ENCODE data around the gene PAEP.

PAEP gene

DNA sequence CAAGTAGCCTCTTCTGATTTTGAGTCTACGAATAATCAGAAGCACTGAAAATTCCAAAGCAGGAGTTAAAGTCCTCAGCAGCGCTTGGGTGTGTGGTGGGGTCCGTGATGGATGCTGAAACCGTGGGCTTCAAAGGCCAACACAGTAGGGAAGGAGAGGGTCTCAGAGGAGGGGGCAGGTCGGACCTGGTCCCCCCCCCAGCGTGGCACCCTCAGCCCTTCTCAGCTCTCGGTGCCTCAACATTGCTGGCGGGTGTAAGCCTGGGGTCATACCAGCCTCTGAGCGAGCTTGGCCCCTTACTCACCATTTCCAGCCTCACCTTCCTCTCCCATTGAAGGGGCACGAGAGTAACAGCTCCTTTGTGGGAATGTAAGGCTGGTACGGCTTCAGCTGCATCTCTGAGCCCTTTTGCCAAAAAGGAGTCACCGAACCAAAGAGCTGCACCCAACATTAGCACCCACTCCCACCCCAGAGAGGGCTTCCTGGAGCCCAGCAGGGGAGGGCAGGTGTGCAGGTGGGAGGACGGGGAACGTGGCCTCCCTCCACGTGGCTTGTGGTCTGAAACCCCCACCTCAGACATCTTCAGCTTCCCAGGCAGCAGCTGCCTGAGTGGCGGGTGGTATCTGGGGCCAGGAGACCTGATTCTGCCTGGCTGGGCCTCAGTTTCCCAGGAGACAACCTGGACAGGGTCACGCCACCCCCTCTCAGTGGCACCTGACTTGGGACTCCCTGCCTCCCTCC lies 47.0 kb upstream of the PAEP start:
- H3K4me1 ChIP-seq (ENCODE audit: control insufficient read depth, low read depth, low read length): no peaks in the 10 kb centered on the region
- no peak overlapping the region for H3K4ac ChIP-seq (ENCODE audit: low read depth, low read length)
- no peak overlapping the region for H3K18ac ChIP-seq (ENCODE audit: low read length)
- H3K4me2 ChIP-seq (ENCODE audit: low read length): no peak overlapping the region
- no peak overlapping the region for H2BK120ac ChIP-seq (ENCODE audit: low read depth, low read length)
- WGBS (ENCODE audit: extremely low coverage, insufficient coverage, low lambda C conversion rate): no CpG with 5 or more reads among the region's 17 CpGs
- no peak overlapping the region for H3K4me3 ChIP-seq (ENCODE audit: low read length)
- H3K79me1 ChIP-seq (ENCODE audit: low read length): no peaks in the 10 kb centered on the region
- H4K8ac ChIP-seq (ENCODE audit: low read depth, low read length): no peak overlapping the region
- no peaks in the 10 kb centered on the region for H3K79me2 ChIP-seq (ENCODE audit: control insufficient read depth, insufficient read depth, low read length)
- no peak overlapping the region for H3K27ac ChIP-seq (ENCODE audit: low read depth, low read length)
- H3K9ac ChIP-seq (ENCODE audit: low read length): no peak overlapping the region
- H4K5ac ChIP-seq (ENCODE audit: low read length): no peak overlapping the region
- no peaks in the 10 kb centered on the region for H3K27me3 ChIP-seq (ENCODE audit: insufficient read depth, low read length, poor library complexity)
- no peaks in the 10 kb centered on the region for H3K36me3 ChIP-seq (ENCODE audit: control insufficient read depth, insufficient read depth, low read length)
- no peak overlapping the region for H2AK5ac ChIP-seq (ENCODE audit: low read length)
- no peak overlapping the region for H3K23ac ChIP-seq (ENCODE audit: low read length)
- H2BK5ac ChIP-seq (ENCODE audit: low read length): no peak overlapping the region
- no peak overlapping the region for H2BK15ac ChIP-seq (replicated peaks; ENCODE audit: low read depth)
- H3K56ac ChIP-seq (ENCODE audit: low read length): no peak overlapping the region
- no peak for DNase-seq

DNA sequence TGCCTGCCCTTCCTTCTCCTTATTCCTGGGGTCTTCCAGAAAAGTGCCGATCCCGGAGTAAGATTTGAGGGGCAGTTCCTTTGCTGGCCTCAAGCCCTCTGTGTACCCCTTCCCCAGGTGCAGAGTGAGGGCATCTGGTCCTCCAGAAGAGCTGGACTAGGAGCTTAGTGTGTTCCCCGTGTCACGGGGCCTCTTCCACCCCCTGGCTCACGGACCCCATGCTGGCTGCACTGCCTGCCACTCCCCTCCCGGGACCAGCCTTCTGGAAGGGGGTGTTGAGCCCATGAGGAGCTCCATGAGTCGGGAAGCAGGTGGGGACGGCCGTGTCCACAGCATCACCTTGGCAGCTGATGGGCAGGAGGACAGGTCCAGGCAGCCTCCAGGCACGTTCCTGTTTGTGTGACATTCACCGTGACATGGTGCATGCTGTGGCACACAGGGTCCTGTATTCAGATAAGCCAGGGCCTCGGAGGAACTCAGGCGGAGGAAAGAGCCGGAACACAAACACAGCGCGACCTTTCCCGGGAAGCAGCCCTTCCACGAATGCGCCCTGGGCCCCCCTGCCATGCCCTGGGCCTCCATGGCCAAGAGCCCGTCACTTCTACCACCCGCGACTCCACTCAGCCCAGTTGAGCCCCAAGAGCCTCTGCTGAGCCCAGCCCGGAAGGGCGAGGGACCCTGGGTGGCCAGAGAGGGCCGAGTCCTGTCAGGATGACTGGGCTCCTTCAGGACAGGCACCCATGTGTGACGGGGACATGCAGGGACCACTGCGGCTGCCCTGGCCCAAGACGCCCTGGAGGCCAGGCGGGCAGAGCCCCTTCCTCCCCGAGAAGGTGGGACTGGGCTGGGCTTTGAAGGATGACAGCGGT lies 46.2 kb upstream of the PAEP start:
- no CpG with 5 or more reads among the region's 31 CpGs for WGBS (ENCODE audit: extremely low coverage, insufficient coverage, low lambda C conversion rate)
- Histone ChIP-seq H3K4me3 (ENCODE audit: low read length) (no peak overlapping the region), H3K23ac (ENCODE audit: low read length) (no peak overlapping the region), H3K4me2 (ENCODE audit: low read length) (no peak overlapping the region), H3K4ac (ENCODE audit: low read depth, low read length) (no peak overlapping the region), H3K27me3 (ENCODE audit: insufficient read depth, low read length, poor library complexity) (no peaks in the 10 kb centered on the region), H3K4me1 (ENCODE audit: control insufficient read depth, low read depth, low read length) (no peaks in the 10 kb centered on the region), H3K36me3 (ENCODE audit: control insufficient read depth, insufficient read depth, low read length) (no peaks in the 10 kb centered on the region), H3K18ac (ENCODE audit: low read length) (no peak overlapping the region), H2BK15ac (replicated peaks; ENCODE audit: low read depth) (no peak overlapping the region), H3K79me1 (ENCODE audit: low read length) (no peaks in the 10 kb centered on the region), H4K5ac (ENCODE audit: low read length) (no peak overlapping the region), H2BK120ac (ENCODE audit: low read depth, low read length) (no peak overlapping the region), H3K9ac (ENCODE audit: low read length) (no peak overlapping the region), H3K56ac (ENCODE audit: low read length) (no peak overlapping the region), H2AK5ac (ENCODE audit: low read length) (no peak overlapping the region), H4K8ac (ENCODE audit: low read depth, low read length) (no peak overlapping the region), H2BK5ac (ENCODE audit: low read length) (no peak overlapping the region), H3K79me2 (ENCODE audit: control insufficient read depth, insufficient read depth, low read length) (no peaks in the 10 kb centered on the region), H3K27ac (ENCODE audit: low read depth, low read length) (no peak overlapping the region)
- DNase-seq: no peak

DNA sequence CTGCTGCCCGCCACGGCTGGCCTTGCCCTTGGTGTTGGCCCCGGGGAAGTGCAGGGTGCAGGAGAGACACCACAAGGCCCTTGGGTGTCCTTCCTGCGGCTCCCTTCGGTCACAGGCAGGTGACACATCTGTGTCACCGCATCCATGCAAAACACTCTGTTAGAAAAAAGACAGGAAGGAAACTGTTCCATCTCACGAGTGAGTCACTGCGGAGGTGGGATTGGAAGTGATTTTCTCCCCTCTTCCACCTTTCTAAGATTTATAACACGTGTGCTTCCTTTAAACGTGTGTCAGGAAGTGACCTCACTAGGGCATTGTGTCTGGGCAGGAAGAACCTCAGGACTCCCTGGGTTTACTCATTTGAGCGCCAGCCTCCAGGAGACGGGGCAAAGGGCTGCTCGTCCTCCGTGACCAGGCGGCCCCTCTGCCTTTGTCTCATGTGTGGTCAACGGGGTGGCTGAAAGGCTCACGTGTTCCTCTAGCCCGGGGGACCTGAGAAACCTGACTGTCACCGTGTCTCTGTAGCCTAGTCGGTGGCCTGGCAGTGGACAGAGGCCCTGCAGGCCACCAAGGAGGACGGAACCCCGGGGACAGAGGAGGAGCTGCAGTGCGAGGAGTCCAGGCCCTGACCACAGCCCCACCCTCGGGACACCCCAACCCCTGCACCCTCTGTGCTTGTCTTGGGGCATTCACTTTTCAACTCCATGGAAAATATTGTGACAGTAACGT lies 45.3 kb upstream of the PAEP start:
- no peak overlapping the region for H4K8ac ChIP-seq (ENCODE audit: low read depth, low read length)
- no peak overlapping the region for H2AK5ac ChIP-seq (ENCODE audit: low read length)
- no peak overlapping the region for H3K18ac ChIP-seq (ENCODE audit: low read length)
- no peaks in the 10 kb centered on the region for H3K79me1 ChIP-seq (ENCODE audit: low read length)
- no peaks in the 10 kb centered on the region for H3K4me1 ChIP-seq (ENCODE audit: control insufficient read depth, low read depth, low read length)
- H3K27ac ChIP-seq (ENCODE audit: low read depth, low read length): no peak overlapping the region
- H3K36me3 ChIP-seq (ENCODE audit: control insufficient read depth, insufficient read depth, low read length): no peaks in the 10 kb centered on the region
- no peak for DNase-seq
- no peak overlapping the region for H3K4me2 ChIP-seq (ENCODE audit: low read length)
- H3K9ac ChIP-seq (ENCODE audit: low read length): no peak overlapping the region
- no peaks in the 10 kb centered on the region for H3K79me2 ChIP-seq (ENCODE audit: control insufficient read depth, insufficient read depth, low read length)
- H2BK15ac ChIP-seq (replicated peaks; ENCODE audit: low read depth): no peak overlapping the region
- H3K23ac ChIP-seq (ENCODE audit: low read length): no peak overlapping the region
- H4K5ac ChIP-seq (ENCODE audit: low read length): no peak overlapping the region
- no peak overlapping the region for H3K4me3 ChIP-seq (ENCODE audit: low read length)
- no peak overlapping the region for H3K4ac ChIP-seq (ENCODE audit: low read depth, low read length)
- no peak overlapping the region for H3K56ac ChIP-seq (ENCODE audit: low read length)
- WGBS (ENCODE audit: extremely low coverage, insufficient coverage, low lambda C conversion rate): no CpG with 5 or more reads among the region's 25 CpGs
- H2BK5ac ChIP-seq (ENCODE audit: low read length): no peak overlapping the region
- H2BK120ac ChIP-seq (ENCODE audit: low read depth, low read length): no peak overlapping the region
- no peaks in the 10 kb centered on the region for H3K27me3 ChIP-seq (ENCODE audit: insufficient read depth, low read length, poor library complexity)

DNA sequence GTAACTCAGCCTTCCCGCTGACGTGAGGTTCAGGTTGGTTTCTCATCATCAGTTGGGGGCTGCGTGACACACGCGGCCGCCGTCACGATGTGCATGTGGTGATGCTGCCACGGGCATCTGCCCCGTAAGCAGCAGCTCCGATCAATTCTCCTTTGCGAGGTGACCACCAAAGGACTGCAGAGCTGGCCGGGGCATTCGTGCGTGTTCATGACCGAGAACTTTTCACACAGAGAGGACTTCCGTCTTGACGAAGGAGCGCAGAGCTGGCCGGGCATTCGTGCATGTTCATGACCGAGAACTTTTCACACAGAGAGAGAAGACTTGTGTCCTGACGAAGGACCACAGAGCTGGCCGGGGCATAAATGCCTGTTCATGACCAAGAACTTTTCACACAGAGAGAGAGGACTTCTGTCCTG lies 44.1 kb upstream of the PAEP start:
- H3K23ac ChIP-seq (ENCODE audit: low read length): no peak overlapping the region
- H3K18ac ChIP-seq (ENCODE audit: low read length): no peak overlapping the region
- no peaks in the 10 kb centered on the region for H3K27me3 ChIP-seq (ENCODE audit: insufficient read depth, low read length, poor library complexity)
- H4K8ac ChIP-seq (ENCODE audit: low read depth, low read length): no peak overlapping the region
- no peak overlapping the region for H2AK5ac ChIP-seq (ENCODE audit: low read length)
- H3K9ac ChIP-seq (ENCODE audit: low read length): no peak overlapping the region
- no peak overlapping the region for H3K4ac ChIP-seq (ENCODE audit: low read depth, low read length)
- no CpG with 5 or more reads among the region's 24 CpGs for WGBS (ENCODE audit: extremely low coverage, insufficient coverage, low lambda C conversion rate)
- no peak overlapping the region for H4K5ac ChIP-seq (ENCODE audit: low read length)
- no peaks in the 10 kb centered on the region for H3K79me1 ChIP-seq (ENCODE audit: low read length)
- H2BK120ac ChIP-seq (ENCODE audit: low read depth, low read length): no peak overlapping the region
- H2BK15ac ChIP-seq (replicated peaks; ENCODE audit: low read depth): no peak overlapping the region
- no peak for DNase-seq
- H3K56ac ChIP-seq (ENCODE audit: low read length): no peak overlapping the region
- no peak overlapping the region for H3K4me3 ChIP-seq (ENCODE audit: low read length)
- no peak overlapping the region for H3K27ac ChIP-seq (ENCODE audit: low read depth, low read length)
- no peaks in the 10 kb centered on the region for H3K4me1 ChIP-seq (ENCODE audit: control insufficient read depth, low read depth, low read length)
- no peak overlapping the region for H3K4me2 ChIP-seq (ENCODE audit: low read length)
- H3K79me2 ChIP-seq (ENCODE audit: control insufficient read depth, insufficient read depth, low read length): no peaks in the 10 kb centered on the region
- no peak overlapping the region for H2BK5ac ChIP-seq (ENCODE audit: low read length)
- no peaks in the 10 kb centered on the region for H3K36me3 ChIP-seq (ENCODE audit: control insufficient read depth, insufficient read depth, low read length)

DNA sequence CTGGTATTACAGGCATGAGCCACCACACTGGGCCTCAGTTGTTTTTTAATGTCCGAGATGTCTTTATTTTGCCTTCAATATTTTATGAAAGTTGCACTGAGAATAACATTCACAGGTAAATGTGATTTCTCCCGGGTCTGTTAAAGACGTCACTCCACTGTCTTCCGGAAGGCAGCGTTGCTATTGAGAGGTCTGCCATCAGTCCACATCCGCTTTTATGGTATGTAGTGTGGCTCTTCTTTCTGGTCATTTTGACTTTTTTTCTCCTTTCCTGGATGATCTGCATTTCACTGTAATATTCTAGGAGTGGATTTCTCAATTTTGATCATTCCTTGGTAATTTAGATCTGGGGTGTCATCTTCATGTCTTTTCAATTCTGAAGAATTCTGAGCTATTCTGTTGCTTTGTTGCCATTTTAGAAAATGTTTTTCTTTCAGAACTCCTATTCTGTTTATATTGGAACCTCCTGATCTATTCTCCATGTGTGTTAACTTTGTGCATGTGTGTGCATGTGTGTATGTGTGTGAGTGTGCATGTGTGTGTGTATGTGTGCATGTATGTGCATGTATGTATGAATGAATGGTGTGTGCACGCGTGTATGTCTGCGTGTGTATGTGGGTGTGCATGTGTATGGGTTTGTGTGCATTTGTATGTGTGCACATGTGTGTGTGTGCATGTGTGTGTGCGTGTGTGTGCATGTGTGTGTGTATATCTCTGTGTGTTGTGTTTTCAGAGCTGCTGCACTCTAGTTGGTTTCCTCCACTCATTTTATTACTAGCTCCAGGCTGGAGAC lies 42.2 kb upstream of the PAEP start:
- Histone ChIP-seq H3K4me3 (ENCODE audit: low read length) (no peak overlapping the region), H3K27me3 (ENCODE audit: insufficient read depth, low read length, poor library complexity) (no peaks in the 10 kb centered on the region), H3K27ac (ENCODE audit: low read depth, low read length) (no peak overlapping the region), H2BK15ac (replicated peaks; ENCODE audit: low read depth) (no peak overlapping the region), H3K18ac (ENCODE audit: low read length) (no peak overlapping the region), H3K79me2 (ENCODE audit: control insufficient read depth, insufficient read depth, low read length) (no peaks in the 10 kb centered on the region), H4K5ac (ENCODE audit: low read length) (no peak overlapping the region), H4K8ac (ENCODE audit: low read depth, low read length) (no peak overlapping the region), H3K9ac (ENCODE audit: low read length) (no peak overlapping the region), H3K79me1 (ENCODE audit: low read length) (no peaks in the 10 kb centered on the region), H2AK5ac (ENCODE audit: low read length) (no peak overlapping the region), H3K36me3 (ENCODE audit: control insufficient read depth, insufficient read depth, low read length) (no peaks in the 10 kb centered on the region), H3K4ac (ENCODE audit: low read depth, low read length) (no peak overlapping the region), H3K56ac (ENCODE audit: low read length) (no peak overlapping the region), H3K4me2 (ENCODE audit: low read length) (no peak overlapping the region), H2BK5ac (ENCODE audit: low read length) (no peak overlapping the region), H2BK120ac (ENCODE audit: low read depth, low read length) (no peak overlapping the region), H3K4me1 (ENCODE audit: control insufficient read depth, low read depth, low read length) (no peaks in the 10 kb centered on the region), H3K23ac (ENCODE audit: low read length) (no peak overlapping the region)
- DNase-seq: no peak
- no CpG with 5 or more reads among the region's 10 CpGs for WGBS (ENCODE audit: extremely low coverage, insufficient coverage, low lambda C conversion rate)
